HG02623 (cell line): ENCODE measurements around the gene ETV3.
"Not testable (repeated sequence)": the region's sequence is repeated elsewhere in the genome, so short reads cannot be mapped to it uniquely, and the experiment has no call there.

Experiments used
- ATAC-seq: cut with Tn5 transposase; IDR thresholded peaks from one replicate; pipeline ENCODE4 v1.9.1; 2021; ENCODE audit warnings: moderate library complexity; ENCODE audit not compliant: unreplicated experiment

The ETV3 gene

GRCh38 chr1:157113631-157114030, 24.6 kb downstream of the ETV3 start:
- no peak for ATAC-seq

- ATAC-seq, result no peak
Observed at GRCh38 chr1:157113106-157113505, 25.1 kb downstream of the ETV3 start.

- ATAC-seq, result no peak
Observed at GRCh38 chr1:157112186-157112867, 25.9 kb downstream of the ETV3 start.

GRCh38 chr1:157111396-157112165, 26.6 kb downstream of the ETV3 start:
- no peak for ATAC-seq

GRCh38 chr1:157110686-157111085, 27.5 kb downstream of the ETV3 start:
- no peak for ATAC-seq

GRCh38 chr1:157110003-157110402, 28.2 kb downstream of the ETV3 start:
- no peak for ATAC-seq

- no peak for ATAC-seq
Observed at GRCh38 chr1:157108448-157108847, 29.7 kb downstream of the ETV3 start.

GRCh38 chr1:157107702-157108101, 30.5 kb downstream of the ETV3 start:
- no peak for ATAC-seq

- no peak for ATAC-seq
Observed at GRCh38 chr1:157106813-157107189, 31.4 kb downstream of the ETV3 start.

- ATAC-seq, result peak; percentile 65
Observed at GRCh38 chr1:157105988-157106812, 32.0 kb downstream of the ETV3 start.

- ATAC-seq, result no peak
Observed at GRCh38 chr1:157105298-157105987, 32.8 kb downstream of the ETV3 start.

GRCh38 chr1:157104598-157105293, 33.4 kb downstream of the ETV3 start:
- ATAC-seq, result no peak

- ATAC-seq, result no peak
Observed at GRCh38 chr1:157103268-157103667, 34.9 kb downstream of the ETV3 start.

- ATAC-seq, result no peak
Observed at GRCh38 chr1:157101149-157101548, 37.0 kb downstream of the ETV3 start.

- no peak for ATAC-seq
Observed at GRCh38 chr1:157099633-157100009, 38.6 kb downstream of the ETV3 start, which contains the start of gene ETV3L. Gene ETV3L, minus strand, starts transcription at chr1:157099808. Its CDS starts 285 bp downstream, at chr1:157099523.

- not testable (repeated sequence) for ATAC-seq
Observed at GRCh38 chr1:157098987-157099632, 39.1 kb downstream of the ETV3 start.

- ATAC-seq, result no peak
Observed at GRCh38 chr1:157098519-157098918, 39.7 kb downstream of the ETV3 start.

- no peak for ATAC-seq
Observed at GRCh38 chr1:157097692-157098091, 40.5 kb downstream of the ETV3 start.

- ATAC-seq, result no peak
Observed at GRCh38 chr1:157096881-157097280, 41.3 kb downstream of the ETV3 start.

GRCh38 chr1:157095551-157095950, 42.6 kb downstream of the ETV3 start:
- no peak for ATAC-seq
